ENCODE data around the gene LSM3.

The LSM3 gene

DNA sequence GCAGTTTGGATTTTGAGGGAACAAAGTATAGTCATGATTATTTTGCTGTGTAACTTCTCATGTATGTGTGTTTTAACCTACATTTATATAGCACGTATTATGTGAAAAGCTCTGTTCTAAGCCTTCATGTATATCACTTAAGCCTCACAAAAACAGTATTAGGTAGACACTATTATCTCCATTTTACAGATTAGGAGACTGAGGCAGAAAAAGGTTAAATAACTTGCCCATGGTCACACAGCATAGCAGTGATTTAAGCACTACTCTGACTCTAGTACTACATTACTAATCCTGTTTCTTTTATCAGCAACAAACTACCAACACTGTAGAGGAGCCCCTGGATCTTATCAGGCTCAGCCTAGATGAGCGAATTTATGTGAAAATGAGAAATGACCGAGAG, 2.6 kb downstream of the LSM3 start:
- no peak for TF ChIP-seq CTCF (IDR thresholded peaks at IDR 0.05; ENCODE audit: extremely low read depth, missing control alignments)
- DNase-seq (ENCODE audit: low spot score), result no peak

DNA sequence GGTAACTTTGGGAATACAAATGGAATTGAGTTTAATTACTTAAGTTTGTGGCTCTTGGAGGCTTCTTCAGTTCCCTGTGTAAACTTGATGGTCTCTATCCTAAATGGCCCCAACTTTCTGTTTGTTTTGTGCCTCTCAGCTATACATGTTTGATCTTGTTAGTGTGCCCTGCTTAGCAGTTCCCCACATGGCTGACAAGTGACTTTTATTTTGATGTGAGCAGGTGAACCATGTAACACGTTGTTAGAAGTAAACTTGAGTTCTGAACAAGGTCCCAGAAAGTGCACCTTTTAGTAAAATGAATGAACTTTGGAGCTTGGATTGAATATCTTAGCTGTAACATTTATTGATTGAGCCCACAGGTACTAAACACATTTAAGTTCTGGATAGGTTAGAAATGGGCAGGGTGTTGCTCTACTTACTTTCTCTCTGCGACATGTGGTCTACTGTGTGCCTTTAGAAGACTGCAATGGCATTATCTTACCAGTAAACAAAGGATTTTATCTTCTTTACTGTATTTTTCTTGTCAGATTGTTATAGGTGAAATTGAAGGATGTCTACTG, 4.5 kb downstream of the LSM3 start:
- TF ChIP-seq CTCF (IDR thresholded peaks at IDR 0.05; ENCODE audit: extremely low read depth, missing control alignments), result no peak
- no peak for DNase-seq (ENCODE audit: low spot score)

DNA sequence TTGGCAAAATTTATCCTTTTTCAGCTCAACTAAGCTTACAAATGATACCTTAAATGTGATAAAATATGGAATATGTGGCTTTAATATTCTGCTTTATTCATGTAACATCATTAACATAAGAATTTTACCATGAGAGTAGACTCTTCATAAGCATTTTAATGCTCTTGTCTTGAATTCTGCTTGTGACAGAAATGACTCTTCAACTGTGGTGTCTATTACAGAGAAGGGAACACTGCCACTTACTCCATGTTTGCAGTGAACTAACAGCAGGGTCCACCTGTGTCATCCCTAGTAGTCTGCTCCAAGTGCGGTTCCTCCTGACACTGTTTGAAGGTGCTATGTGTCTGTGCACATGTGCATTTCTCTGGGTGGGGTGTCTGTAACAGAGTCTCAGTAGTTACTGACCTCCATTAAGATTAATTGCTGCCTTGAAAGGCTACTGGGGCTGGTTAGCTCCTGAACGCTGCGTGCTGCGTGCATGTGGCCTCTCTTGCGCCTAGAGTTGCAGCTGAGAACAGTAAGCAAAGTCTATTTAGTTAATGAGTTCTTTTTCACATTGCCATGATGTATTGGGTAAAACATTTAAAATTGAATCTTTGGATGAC, 8.3 kb downstream of the LSM3 start:
- no peak for TF ChIP-seq CTCF (IDR thresholded peaks at IDR 0.05; ENCODE audit: extremely low read depth, missing control alignments)
- DNase-seq (ENCODE audit: low spot score), result no peak

DNA sequence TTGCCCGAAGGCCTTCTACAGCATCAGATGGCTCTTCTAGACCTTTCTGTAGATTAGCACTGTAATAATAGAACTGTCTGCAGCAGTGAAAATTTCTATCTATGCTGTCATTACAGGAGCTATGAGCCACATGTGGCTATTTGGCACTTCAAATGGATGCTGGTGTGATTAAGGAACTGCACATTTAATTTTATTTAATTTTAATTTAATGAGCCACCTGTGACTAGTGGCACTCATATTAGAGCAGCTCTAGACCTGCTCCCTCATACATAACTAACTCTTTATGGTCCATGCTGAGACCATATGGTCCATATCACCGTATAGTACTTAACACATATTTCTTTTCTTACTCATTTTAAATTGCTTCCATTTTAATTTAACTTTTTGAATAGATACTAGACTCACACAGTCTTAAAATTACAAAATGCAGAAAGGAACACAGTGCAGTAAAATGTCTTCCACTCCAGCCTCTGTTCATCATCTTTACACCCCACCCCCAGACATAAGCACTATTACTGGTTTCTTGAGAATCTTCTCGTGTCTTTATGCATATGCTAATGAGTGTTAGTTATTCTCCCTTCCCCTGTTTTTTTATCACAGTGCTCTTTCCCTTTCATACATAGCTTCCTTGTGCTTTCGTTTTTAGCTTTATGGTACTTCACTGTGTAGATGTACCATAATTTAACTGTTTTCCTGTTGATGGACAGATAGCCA, 9.6 kb downstream of the LSM3 start:
- no peak for DNase-seq (ENCODE audit: low spot score)
- TF ChIP-seq CTCF (IDR thresholded peaks at IDR 0.05; ENCODE audit: extremely low read depth, missing control alignments), result no peak

DNA sequence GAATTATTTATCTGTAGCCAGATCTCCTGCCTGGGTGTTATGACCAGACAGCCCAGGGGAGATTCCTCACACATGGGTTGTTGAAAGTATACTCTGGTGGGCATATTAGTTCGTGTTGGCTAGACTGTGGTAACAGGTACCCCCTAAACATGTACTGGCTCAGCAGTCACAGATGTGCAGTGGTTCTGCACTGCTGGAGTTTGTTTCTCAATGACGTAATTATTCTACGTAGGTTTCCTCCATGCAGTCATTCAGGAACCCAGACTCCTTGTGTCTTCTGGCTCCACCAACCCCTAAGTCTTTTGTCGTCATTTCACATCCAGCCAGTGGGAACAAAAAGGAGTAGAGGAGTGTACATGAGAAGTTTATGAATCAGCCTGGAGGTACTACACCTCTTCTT, 16.2 kb downstream of the LSM3 start:
- no peak for TF ChIP-seq CTCF (IDR thresholded peaks at IDR 0.05; ENCODE audit: extremely low read depth, missing control alignments)
- DNase-seq (ENCODE audit: low spot score), result no peak

- no peak for DNase-seq (ENCODE audit: low spot score)
- no peak for TF ChIP-seq CTCF (IDR thresholded peaks at IDR 0.05; ENCODE audit: extremely low read depth, missing control alignments)
These were observed 21.0 kb downstream of the LSM3 start for GRCh38 chr3:14199641-14200040.

GRCh38 chr3:14200276-14200675, 21.7 kb downstream of the LSM3 start:
- no peak for TF ChIP-seq CTCF (IDR thresholded peaks at IDR 0.05; ENCODE audit: extremely low read depth, missing control alignments)

More at GRCh38 chr3:14200276-14200675, 21.7 kb downstream of the LSM3 start:
- no peak for DNase-seq (ENCODE audit: low spot score)

Measured in GM20000 (cell line).